ENCODE data around the gene TPK1.

Gene TPK1

GRCh38 chr7:144488977-144489376 lies 346.9 kb downstream of the TPK1 start:
- POLR2A ChIA-PET, result no interaction called here
- TF ChIP-seq CTCF (IDR thresholded peaks at IDR 0.05; ENCODE audit: insufficient read depth, low read length, missing control alignments), result no peak

GRCh38 chr7:144487901-144488300 lies 348.0 kb downstream of the TPK1 start:
- no peak for TF ChIP-seq CTCF (IDR thresholded peaks at IDR 0.05; ENCODE audit: insufficient read depth, low read length, missing control alignments)
- POLR2A ChIA-PET, result no interaction called here
- no peak overlapping the region for H3K4me3 ChIP-seq (ENCODE audit: low read depth, low read length)
- CTCF ChIA-PET, result no interaction called here
- DNase-seq (ENCODE audit: low read depth, low spot score), result no peak

More at GRCh38 chr7:144488977-144489376, 346.9 kb downstream of the TPK1 start:
- CTCF ChIA-PET, result no interaction called here
- no peak for DNase-seq (ENCODE audit: low read depth, low spot score)
- H3K4me3 ChIP-seq (ENCODE audit: low read depth, low read length), result no peak overlapping the region

- H3K4me3 ChIP-seq (ENCODE audit: low read depth, low read length), result no peak overlapping the region
- TF ChIP-seq CTCF (IDR thresholded peaks at IDR 0.05; ENCODE audit: insufficient read depth, low read length, missing control alignments), result no peak
- ChIA-PET CTCF (no interaction called here), POLR2A (no interaction called here)
- DNase-seq (ENCODE audit: low read depth, low spot score), result no peak
These were observed 351.4 kb downstream of the TPK1 start for GRCh38 chr7:144484445-144484844.

- ChIA-PET POLR2A (no interaction called here), CTCF (no interaction called here)
- no peak for TF ChIP-seq CTCF (IDR thresholded peaks at IDR 0.05; ENCODE audit: insufficient read depth, low read length, missing control alignments)
These were observed 352.7 kb downstream of the TPK1 start for GRCh38 chr7:144483189-144483588.

GRCh38 chr7:144481833-144482232 lies 354.0 kb downstream of the TPK1 start:
- no peak overlapping the region for H3K4me3 ChIP-seq (ENCODE audit: low read depth, low read length)
- DNase-seq (ENCODE audit: low read depth, low spot score), result no peak
- ChIA-PET POLR2A (no interaction called here), CTCF (no interaction called here)
- no peak for TF ChIP-seq CTCF (IDR thresholded peaks at IDR 0.05; ENCODE audit: insufficient read depth, low read length, missing control alignments)

More at GRCh38 chr7:144483189-144483588, 352.7 kb downstream of the TPK1 start:
- DNase-seq (ENCODE audit: low read depth, low spot score), result no peak
- no peak overlapping the region for H3K4me3 ChIP-seq (ENCODE audit: low read depth, low read length)

GRCh38 chr7:144477348-144477747 lies 358.5 kb downstream of the TPK1 start:
- DNase-seq (ENCODE audit: low read depth, low spot score), result no peak
- ChIA-PET POLR2A (no interaction called here), CTCF (no interaction called here)
- H3K4me3 ChIP-seq (ENCODE audit: low read depth, low read length), result no peak overlapping the region
- no peak for TF ChIP-seq CTCF (IDR thresholded peaks at IDR 0.05; ENCODE audit: insufficient read depth, low read length, missing control alignments)
